ENCODE results near the gene BRI3BP.

Gene BRI3BP

GRCh38 chr12:124993626-124994436 is at the start of gene BRI3BP:
Gene BRI3BP, plus strand, starts transcription at chr12:124993645. Its CDS starts 146 bp downstream, at chr12:124993791.
- DNase-seq = no peak

DNA sequence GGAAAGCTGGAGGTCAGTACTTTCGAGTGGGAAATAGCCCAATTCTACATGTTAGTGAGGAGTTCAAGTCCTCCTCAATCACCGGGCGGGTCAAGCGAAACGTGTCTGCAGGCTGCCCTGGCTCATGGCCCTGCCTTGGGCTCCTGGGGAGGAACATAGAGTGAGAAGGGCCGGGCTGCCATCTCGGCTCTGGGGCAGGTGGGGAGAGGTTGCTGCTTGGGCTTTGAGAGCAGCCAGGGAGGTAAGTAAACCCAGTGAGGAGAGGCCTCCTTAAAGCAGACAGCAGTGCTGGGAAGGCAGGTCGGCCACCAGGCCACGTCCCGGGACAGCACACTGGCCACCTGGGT is 47.0 kb upstream of the BRI3BP start:
- no peak for DNase-seq

DNA sequence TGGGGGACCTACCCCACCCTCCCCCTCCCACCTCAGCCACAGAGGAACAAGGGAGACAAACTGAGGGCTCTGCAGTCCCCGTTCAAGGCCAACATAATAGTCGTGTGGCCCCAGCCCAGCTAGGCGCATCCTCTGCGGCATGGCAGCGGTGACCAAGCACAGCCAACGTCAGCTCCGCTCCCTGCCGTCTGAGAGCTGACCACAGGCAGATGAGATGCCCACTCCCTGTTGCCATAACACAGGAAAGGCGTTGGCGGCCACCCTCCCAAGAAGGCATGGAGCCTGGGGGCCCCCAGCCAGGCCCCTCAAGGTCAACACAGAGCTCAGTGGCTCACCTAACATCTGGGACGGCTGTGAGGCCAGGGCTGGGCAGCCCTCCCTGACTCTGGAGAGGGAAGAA is 46.4 kb upstream of the BRI3BP start:
- DNase-seq = no peak

DNA sequence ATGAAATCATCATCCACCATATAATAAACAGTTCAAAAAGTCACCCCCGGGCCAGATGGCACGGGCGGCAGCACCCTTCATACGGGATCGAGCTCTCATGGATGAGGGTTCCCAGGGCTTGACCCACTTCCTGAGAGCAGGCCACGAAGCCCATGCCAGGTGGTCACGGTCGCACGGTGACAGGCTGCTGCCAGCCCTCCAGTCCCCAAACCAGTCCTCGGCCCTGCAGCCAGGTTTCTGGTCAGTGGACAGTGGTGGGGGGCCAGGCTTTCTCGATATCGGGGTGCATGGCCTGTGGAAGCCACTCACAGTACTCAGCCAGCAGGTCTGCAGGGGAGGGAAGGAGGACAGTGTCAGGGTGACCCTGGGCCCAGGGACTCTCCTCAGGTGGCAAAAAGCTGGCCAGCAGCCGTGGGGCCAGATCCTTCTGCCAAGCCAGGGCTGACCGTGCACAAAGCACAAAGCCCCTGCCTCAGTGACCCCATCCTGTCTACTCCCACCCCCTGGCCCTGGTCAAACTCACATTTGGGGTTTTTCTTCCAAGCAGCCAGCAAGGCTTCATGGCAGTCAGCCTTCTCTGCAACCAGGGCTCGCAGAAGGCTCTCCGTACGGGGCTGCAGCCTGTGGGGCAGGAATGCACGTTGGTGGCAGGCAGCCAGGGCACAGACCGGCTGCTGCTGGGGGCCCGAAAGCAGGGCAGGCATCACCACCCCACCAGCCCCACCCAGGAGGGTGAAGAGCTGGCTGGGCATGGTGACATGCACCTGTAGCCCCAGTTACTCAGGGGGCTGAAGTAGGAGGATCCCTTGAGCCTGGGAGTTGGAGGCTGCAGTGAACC is 45.7 kb upstream of the BRI3BP start:
- no peak for DNase-seq

DNA sequence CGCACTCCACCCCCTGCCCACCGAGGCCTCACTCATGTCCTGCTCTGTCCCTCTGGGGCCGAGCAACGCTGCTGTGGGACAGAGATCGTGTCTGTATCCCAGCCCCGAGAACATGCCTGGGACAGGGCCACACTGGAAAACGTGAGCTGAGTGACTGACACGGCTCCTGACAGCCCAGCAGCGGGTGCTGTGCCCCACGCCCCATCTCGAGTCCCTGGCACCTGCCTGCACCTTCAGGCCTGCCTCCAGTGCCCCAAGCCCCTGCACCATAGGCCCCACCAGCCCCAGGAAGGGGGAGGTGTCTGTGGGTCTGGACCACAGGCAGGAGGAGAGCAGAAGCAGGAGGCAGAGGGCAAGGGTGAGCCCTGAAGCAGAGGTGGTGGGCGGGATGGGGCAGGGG is 44.4 kb upstream of the BRI3BP start:
- DNase-seq = no peak

DNA sequence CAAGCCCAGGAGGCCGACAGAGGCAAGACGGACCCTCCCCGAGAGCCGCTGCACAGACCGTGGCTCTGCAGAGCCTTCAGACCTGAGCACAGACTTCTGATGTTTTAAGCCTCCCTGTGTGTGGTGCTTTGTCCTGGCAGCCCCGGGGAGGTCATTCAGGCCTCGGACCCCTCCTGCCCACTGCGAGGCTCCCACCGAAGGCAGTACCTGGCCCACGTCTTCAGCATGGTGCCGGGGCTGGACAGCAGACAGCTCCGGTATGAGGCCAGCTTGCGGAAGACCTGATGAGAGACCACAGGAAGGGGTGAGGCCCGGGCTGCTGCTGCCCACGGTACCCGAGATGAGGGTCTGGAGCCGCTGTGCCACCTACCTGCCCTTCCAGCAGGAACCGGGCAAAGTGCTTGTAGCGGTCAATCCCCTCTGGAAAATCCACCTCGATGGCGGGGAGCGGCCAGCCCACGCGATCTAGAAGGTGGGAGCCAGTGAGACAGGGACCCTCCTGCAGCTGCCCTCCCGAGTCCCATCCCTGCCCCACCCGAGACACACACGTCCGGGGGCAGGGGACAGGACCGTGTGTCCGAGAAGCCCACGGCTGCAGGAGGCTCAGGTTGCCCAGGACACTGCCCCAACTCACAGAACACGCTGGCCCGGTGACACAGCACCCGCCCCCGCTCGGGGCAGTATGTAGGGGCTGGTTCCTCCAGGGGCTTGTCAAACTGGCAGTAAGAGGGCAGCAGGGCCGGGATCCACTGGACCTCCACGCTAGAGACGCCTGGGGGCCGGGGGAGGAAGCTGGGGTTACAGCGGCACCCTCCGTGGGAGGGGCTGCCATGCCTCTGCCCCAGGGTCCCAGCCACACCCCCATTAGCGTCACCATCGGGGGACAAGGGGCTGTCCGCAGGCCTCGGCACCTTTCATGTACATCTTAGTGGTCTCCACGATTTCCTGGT is 43.4 kb upstream of the BRI3BP start:
- no peak for DNase-seq

DNA sequence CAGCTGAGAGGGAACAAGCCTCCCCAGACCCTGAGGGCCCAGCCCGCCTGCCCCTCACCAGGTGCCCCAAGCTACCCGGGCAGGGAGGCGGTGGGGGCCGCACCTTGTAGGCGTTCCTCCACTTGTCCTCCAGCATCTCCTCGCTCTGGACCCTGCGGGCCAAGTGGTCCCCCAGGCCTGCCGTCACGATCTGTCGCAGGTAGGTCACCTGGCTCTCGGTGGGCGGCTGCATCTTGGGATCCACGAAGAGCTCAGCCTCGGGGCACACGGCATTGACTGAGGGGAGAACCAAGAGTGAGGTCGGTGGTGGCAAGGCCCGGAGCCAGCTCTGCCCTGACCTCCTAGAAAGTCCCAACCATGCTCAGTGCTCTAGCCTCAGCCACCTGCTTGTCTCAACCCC is 41.1 kb upstream of the BRI3BP start:
- DNase-seq = no peak

DNA sequence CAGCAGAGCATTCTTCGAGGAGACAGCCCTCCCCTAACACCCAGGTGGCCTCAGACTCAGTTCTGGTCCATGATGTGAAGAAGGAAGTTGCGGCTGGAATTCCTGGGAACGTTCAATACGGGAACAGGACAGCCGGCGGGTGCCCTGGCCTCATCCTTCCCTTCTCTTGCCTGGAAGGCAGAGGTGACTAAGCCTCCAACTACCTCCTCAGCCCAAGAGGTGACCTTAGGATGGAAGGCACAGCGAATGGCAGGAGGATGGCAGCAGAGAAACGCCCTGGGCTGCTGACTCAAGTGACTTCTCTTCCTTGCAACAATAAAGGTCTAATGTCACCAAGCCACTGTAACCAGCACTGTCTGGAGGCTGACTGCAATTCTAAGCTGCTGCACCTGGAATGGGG is 40.6 kb upstream of the BRI3BP start:
- no peak for DNase-seq

GRCh38 chr12:124953689-124954405 is 39.6 kb upstream of the BRI3BP start:
- DNase-seq = no peak

- no peak for DNase-seq
These were observed 38.7 kb upstream of the BRI3BP start for GRCh38 chr12:124954771-124955170.

GRCh38 chr12:124956571-124956970 is 36.9 kb upstream of the BRI3BP start:
- no peak for DNase-seq

GRCh38 chr12:124961055-124961454 is 32.4 kb upstream of the BRI3BP start:
- DNase-seq = no peak

GRCh38 chr12:124963211-124963610 is 30.2 kb upstream of the BRI3BP start:
- no peak for DNase-seq

DNA sequence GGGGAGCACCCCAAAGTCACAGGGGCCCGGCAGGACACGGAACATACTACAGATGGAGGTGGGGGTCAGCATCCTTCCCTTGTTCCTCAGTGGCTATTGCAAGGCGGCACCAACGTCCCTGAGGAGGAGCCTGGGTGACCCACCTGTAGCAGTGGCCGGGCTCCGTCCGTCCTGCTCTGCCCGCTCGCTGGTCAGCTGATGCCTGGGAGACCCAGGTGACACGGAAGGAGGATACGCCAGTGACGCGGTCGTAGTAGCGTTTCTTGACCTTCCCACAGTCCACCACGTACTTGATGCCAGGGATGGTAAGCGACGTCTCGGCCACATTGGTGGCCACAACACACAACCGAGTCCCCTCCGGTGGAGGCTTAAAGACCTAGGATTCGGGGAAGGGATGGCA is 29.2 kb upstream of the BRI3BP start:
- DNase-seq = no peak

- DNase-seq = no peak
These were observed 28.5 kb upstream of the BRI3BP start for GRCh38 chr12:124964836-124965462.

DNA sequence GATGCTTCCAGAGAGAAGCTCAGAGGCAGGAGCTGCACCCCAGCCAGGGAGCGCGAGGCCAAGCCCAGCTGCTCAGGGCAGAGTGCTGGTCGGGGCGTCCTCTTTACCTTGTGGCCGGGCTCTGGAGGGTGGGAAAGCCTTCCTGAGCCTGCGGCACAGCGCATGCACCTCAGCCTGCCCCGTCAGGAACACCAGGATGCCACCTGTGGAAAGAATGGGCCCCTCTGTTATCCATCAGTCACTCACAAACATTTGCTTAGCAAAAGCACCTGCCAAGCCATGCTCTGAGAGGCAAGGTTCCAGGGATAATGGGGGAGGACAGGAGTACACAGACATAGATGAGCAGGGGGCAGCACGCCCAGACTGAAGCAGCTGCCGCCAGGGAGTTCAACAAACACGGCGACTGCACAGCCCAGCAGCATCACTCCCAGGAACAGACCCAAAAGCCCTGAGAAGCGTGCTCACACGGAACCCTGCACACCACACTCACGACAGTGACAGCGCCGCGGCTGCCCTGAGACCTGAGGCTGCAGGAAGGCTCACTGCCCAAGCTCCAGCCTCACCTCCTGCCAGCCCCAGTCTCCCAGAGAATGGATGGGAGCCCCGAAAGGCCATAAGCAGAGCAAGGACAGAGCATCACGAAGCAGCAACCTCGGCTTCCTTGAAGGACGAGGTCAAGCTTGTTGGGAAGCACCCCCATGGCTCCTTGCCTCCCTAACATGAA is 26.3 kb upstream of the BRI3BP start:
- no peak for DNase-seq

DNA sequence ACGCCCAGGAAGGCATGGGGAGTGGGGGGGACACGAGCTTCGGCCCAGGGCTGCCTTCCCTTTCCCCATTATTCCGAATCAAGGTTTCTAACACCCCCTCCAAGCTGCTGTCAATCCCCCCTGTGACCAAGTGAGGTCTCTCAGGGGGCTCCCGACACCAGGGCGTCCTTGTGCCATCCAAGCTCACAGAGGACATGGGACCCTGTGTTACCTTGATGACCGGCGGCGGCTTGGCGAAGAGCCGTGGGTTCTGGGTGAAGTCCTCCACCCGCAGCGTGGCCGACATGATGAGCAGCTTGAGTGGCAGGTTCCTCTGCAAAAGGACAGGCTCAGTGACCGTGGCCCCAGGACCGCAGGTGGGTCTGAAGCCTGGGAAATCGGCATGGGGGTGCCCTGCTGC is 24.8 kb upstream of the BRI3BP start:
- no peak for DNase-seq

GRCh38 chr12:124970647-124971402 is 22.6 kb upstream of the BRI3BP start:
- DNase-seq = no peak

GRCh38 chr12:124971603-124972002 is 21.8 kb upstream of the BRI3BP start:
- no peak for DNase-seq

GRCh38 chr12:124972211-124972610 is 21.2 kb upstream of the BRI3BP start:
- DNase-seq = no peak
